Transverse colon (tissue), 3 donors: ENCODE measurements around the gene UCK1.

Experiments used
- CTCF ChIP-seq, 5 experiments: fragments of 200-600 bp in 3 of 5; fragments of 450-650 bp in 2 of 5; sonication (generic) in 3 of 5; IDR thresholded peaks; 1 replicate in 2 of 5; 2 replicates in 3 of 5; pipeline ENCODE4 v1.5.1; 2016 to 2017; ENCODE audit warnings: antibody characterized with exemption in 5 of 5, inconsistent platforms in 3 of 5, mild to moderate bottlenecking in 2 of 5, moderate library complexity in 1 of 5
- EP300 ChIP-seq: sonication (generic); formaldehyde crosslinking; IDR thresholded peaks from one replicate; pipeline ENCODE4 v1.6.1; 2017; ENCODE audit warnings: antibody characterized with exemption, low read depth
- POLR2A ChIP-seq: fragments of 450-650 bp; IDR thresholded peaks from one replicate; pipeline ENCODE4 v1.6.1; 2016; ENCODE audit warnings: antibody characterized with exemption, mild to moderate bottlenecking, moderate library complexity

- no peak for TF ChIP-seq CTCF (IDR thresholded peaks at IDR 0.05)
- TF ChIP-seq EP300: no peak
- TF ChIP-seq POLR2A: no peak
Observed at GRCh38 chr9:131511880-131512279, 19.2 kb downstream of the UCK1 start.
